ENCODE results near the gene SEPTIN5.

SEPTIN5 gene

GRCh38 chr22:19757985-19758895 lies 43.9 kb downstream of the SEPTIN5 start:
- no peak for DNase-seq (ENCODE audit: low read depth)
- no peak overlapping the region for H3K4me3 ChIP-seq (ENCODE audit: low read depth, low read length)
- TF ChIP-seq, protein P1, sequence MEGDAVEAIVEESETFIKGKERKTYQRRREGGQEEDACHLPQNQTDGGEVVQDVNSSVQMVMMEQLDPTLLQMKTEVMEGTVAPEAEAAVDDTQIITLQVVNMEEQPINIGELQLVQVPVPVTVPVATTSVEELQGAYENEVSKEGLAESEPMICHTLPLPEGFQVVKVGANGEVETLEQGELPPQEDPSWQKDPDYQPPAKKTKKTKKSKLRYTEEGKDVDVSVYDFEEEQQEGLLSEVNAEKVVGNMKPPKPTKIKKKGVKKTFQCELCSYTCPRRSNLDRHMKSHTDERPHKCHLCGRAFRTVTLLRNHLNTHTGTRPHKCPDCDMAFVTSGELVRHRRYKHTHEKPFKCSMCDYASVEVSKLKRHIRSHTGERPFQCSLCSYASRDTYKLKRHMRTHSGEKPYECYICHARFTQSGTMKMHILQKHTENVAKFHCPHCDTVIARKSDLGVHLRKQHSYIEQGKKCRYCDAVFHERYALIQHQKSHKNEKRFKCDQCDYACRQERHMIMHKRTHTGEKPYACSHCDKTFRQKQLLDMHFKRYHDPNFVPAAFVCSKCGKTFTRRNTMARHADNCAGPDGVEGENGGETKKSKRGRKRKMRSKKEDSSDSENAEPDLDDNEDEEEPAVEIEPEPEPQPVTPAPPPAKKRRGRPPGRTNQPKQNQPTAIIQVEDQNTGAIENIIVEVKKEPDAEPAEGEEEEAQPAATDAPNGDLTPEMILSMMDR (IDR thresholded peaks at IDR 0.05; ENCODE audit: control insufficient read depth, extremely low read depth, insufficient read depth): no peak

DNA sequence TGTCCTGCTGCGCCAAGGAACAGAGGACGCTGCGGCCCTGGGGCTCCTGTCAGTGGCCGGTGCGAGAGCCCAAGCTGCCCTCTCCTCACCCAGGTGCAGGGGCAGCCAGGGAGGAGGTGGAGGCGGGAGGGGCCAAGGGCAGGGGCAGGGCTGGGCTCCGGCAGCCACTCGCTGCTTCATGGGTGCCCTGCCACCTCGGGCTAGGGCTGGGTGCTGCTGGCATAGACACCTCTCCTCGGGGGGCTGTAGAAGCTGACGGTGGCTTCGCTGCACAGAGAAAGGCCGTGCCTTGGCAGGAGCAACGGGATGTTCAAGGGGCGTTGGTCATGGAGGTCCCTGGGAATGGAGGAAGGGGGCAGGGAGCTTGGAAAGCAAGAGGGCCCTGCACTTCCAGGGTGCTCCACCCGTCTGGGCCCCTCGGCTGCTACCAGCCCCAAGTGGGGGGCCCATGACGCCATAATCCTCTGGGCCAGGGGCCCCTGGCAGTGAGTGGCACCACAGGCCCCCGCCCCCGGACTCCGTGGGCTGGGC lies 44.7 kb downstream of the SEPTIN5 start:
- TF ChIP-seq, protein P1 (IDR thresholded peaks at IDR 0.05; ENCODE audit: control insufficient read depth, extremely low read depth, insufficient read depth): no peak
- no peak overlapping the region for H3K4me3 ChIP-seq (ENCODE audit: low read depth, low read length)
- no peak for DNase-seq (ENCODE audit: low read depth)

- H3K4me3 ChIP-seq (ENCODE audit: low read depth, low read length): peak overlapping the region; percentile 47; the same call in 1 of the 2 replicates
- TF ChIP-seq, protein P1 (IDR thresholded peaks at IDR 0.05; ENCODE audit: control insufficient read depth, extremely low read depth, insufficient read depth): no peak
- no peak for DNase-seq (ENCODE audit: low read depth)
Measured at GRCh38 chr22:19759427-19760057, 45.2 kb downstream of the SEPTIN5 start.

GRCh38 chr22:19760058-19760950 lies 46.0 kb downstream of the SEPTIN5 start, which contains the start of gene TBX1:
TBX1 (plus strand) TSS chr22:19760778; CDS start chr22:19760844, 66 bp downstream.
- H3K4me3 ChIP-seq (ENCODE audit: low read depth, low read length): peak within 1 kb of the TSS; percentile 75

GRCh38 chr22:19760951-19761724 lies 46.8 kb downstream of the SEPTIN5 start:
- TF ChIP-seq, protein P1 (IDR thresholded peaks at IDR 0.05; ENCODE audit: control insufficient read depth, extremely low read depth, insufficient read depth): no peak
- peak overlapping the region; percentile 75 for H3K4me3 ChIP-seq (ENCODE audit: low read depth, low read length)
- no peak for DNase-seq (ENCODE audit: low read depth)

More at GRCh38 chr22:19760058-19760950, 46.0 kb downstream of the SEPTIN5 start, which contains the start of gene TBX1:
- TF ChIP-seq, protein P1 (IDR thresholded peaks at IDR 0.05; ENCODE audit: control insufficient read depth, extremely low read depth, insufficient read depth): peak; percentile 28
- DNase-seq (ENCODE audit: low read depth): no peak
